SK-N-SH (cell line): ENCODE data around the gene TXNDC8. TPM values are rescaled to one million over a fixed set of nuclear protein-coding genes. Genes with fewer than 3 reads are reported as not detected.

Source experiments
- CTCF ChIA-PET: fragments of 300-600, 350-600 bp; formaldehyde crosslinking; extraction: SDS; loops from one replicate; lab custom pipeline; 2021; lab: Yijun Ruan, JAX
- POLR2A ChIA-PET: fragments of 350-600 bp; sonication (Branson Sonifier 250); formaldehyde crosslinking; extraction: SDS; loops from one replicate; lab custom pipeline; 2020; ENCODE audit warnings: antibody characterized with exemption, inconsistent platforms; lab: Yijun Ruan, JAX
- DNase-seq: peaks from one replicate; pipeline ENCODE4 v3.0.0; 2012
- H2AFZ ChIP-seq: fragments of 200-600 bp; sonication (generic); 2 replicates; pipeline ENCODE4 v1.8.1; 2016; ENCODE audit warnings: antibody characterized with exemption, mild to moderate bottlenecking, low read depth
- H3F3A ChIP-seq: fragments of 200-600 bp; sonication (generic); replicated peaks from 2 replicates; pipeline ENCODE3; 2016; ENCODE audit warnings: antibody characterized with exemption, mild to moderate bottlenecking; ENCODE audit not compliant: insufficient read depth
- H3K27ac ChIP-seq, 2 experiments: fragments of 200-500 bp in 1 of 2; fragments of 200-600 bp in 1 of 2; sonication (Bioruptor generic) in 1 of 2; sonication (generic), shearing (Covaris generic) in 1 of 2; 2 replicates each; pipeline versions ENCODE4 v1.5.1 to v1.6.1; 2014 to 2016; ENCODE audit warnings: low read depth in 2 of 2, inconsistent platforms in 1 of 2, low read length in 1 of 2, mild to moderate bottlenecking in 1 of 2, mixed read lengths in 1 of 2
- H3K27me3 ChIP-seq: fragments of 200-600 bp; sonication (generic), shearing (Covaris generic); 2 replicates; pipeline ENCODE4 v1.6.1; 2016; ENCODE audit warnings: mixed run types; ENCODE audit not compliant: insufficient read depth
- H3K36me3 ChIP-seq, 2 experiments: fragments of 200-500 bp in 1 of 2; fragments of 200-600 bp in 1 of 2; sonication (Bioruptor generic) in 1 of 2; sonication (generic) in 1 of 2; replicated peaks in 1 of 2; 2 replicates each; pipeline versions ENCODE3 to v1.5.1; 2014 to 2016; ENCODE audit warnings: low read length in 1 of 2, mild to moderate bottlenecking in 1 of 2; ENCODE audit not compliant: insufficient read depth in 2 of 2, control insufficient read depth in 1 of 2
- H3K4me1 ChIP-seq, 2 experiments: fragments of 200-500 bp in 1 of 2; fragments of 200-600 bp in 1 of 2; sonication (Bioruptor generic) in 1 of 2; sonication (generic), shearing (Covaris generic) in 1 of 2; 2 replicates each; pipeline versions ENCODE4 v1.5.1 to v1.6.1; 2014 to 2016; ENCODE audit warnings: low read depth in 1 of 2, low read length in 1 of 2, mixed run types in 1 of 2; ENCODE audit not compliant: insufficient read depth in 2 of 2, control insufficient read depth in 1 of 2
- H3K4me2 ChIP-seq: fragments of 200-600 bp; sonication (generic), shearing (Covaris generic); 2 replicates; pipeline ENCODE4 v1.6.1; 2017; ENCODE audit warnings: mixed run types
- H3K4me3 ChIP-seq, 2 experiments: fragments of 200-500 bp in 1 of 2; fragments of 200-600 bp in 1 of 2; sonication (Bioruptor generic) in 1 of 2; sonication (generic), shearing (Covaris generic) in 1 of 2; 2 replicates each; pipeline versions ENCODE4 v1.5.1 to v1.8.1; 2014 to 2016; ENCODE audit warnings: low read depth in 2 of 2, inconsistent platforms in 1 of 2, low read length in 1 of 2, mild to moderate bottlenecking in 1 of 2, mixed read lengths in 1 of 2, moderate library complexity in 1 of 2
- H3K79me2 ChIP-seq: fragments of 200-600 bp; sonication (generic); 2 replicates; pipeline ENCODE4 v1.8.1; 2017; ENCODE audit warnings: mild to moderate bottlenecking; ENCODE audit not compliant: insufficient read depth
- H3K9ac ChIP-seq: fragments of 200-600 bp; sonication (generic); 2 replicates; pipeline ENCODE4 v1.6.1; 2017; ENCODE audit warnings: mixed run types
- H3K9me2 ChIP-seq: fragments of 200-600 bp; sonication (generic); 2 replicates; pipeline ENCODE4 v1.6.1; 2017; ENCODE audit warnings: mixed run types
- H3K9me3 ChIP-seq: fragments of 200-600 bp; sonication (generic); 2 replicates; pipeline ENCODE4 v1.6.1; 2017; ENCODE audit warnings: mixed run types, mild to moderate bottlenecking, moderate library complexity
- H4K20me1 ChIP-seq: fragments of 200-600 bp; sonication (generic); 2 replicates; pipeline ENCODE4 v1.6.1; 2017; ENCODE audit warnings: mild to moderate bottlenecking, mixed run types; ENCODE audit not compliant: insufficient read depth
- FOSL2 ChIP-seq: IDR thresholded peaks from 2 replicates; pipeline ENCODE4 v1.4.0; 2012; ENCODE audit warnings: low read depth, mild to moderate bottlenecking, moderate library complexity, borderline replicate concordance
- FOXJ3 ChIP-seq: sonication (generic); formaldehyde crosslinking; IDR thresholded peaks from 2 replicates; pipeline ENCODE4 v1.5.1; 2020; ENCODE audit warnings: mild to moderate bottlenecking, missing genetic modification reagents
- FOXM1 ChIP-seq: IDR thresholded peaks from 2 replicates; pipeline ENCODE4 v1.4.0; 2012; ENCODE audit warnings: low read depth, mild to moderate bottlenecking
- MEF2A ChIP-seq: IDR thresholded peaks from 2 replicates; pipeline ENCODE4 v1.4.0; 2012; ENCODE audit warnings: low read depth, borderline replicate concordance
- MXI1 ChIP-seq: IDR thresholded peaks from 2 replicates; pipeline ENCODE4 v1.6.1; 2012; ENCODE audit warnings: mild to moderate bottlenecking, low read depth, low read length, improper control_type of control experiment
- NFIC ChIP-seq: IDR thresholded peaks from 2 replicates; pipeline ENCODE4 v1.4.0; 2012; ENCODE audit warnings: borderline replicate concordance
- NRF1 ChIP-seq: IDR thresholded peaks from 2 replicates; pipeline ENCODE4 v1.6.1; 2012; ENCODE audit warnings: low read depth, mild to moderate bottlenecking, low read length
- RAD21 ChIP-seq: IDR thresholded peaks from 2 replicates; pipeline ENCODE4 v1.6.1; 2012; ENCODE audit warnings: mild to moderate bottlenecking, low read length
- REST ChIP-seq: IDR thresholded peaks from 2 replicates; pipeline ENCODE4 v1.6.1; 2012; ENCODE audit warnings: mild to moderate bottlenecking, low read depth, low read length, moderate library complexity
- RFX5 ChIP-seq: IDR thresholded peaks from 2 replicates; pipeline ENCODE4 v1.6.1; 2012; ENCODE audit warnings: mild to moderate bottlenecking, improper control_type of control experiment, low read length
- SIN3A ChIP-seq: IDR thresholded peaks from 2 replicates; pipeline ENCODE4 v1.6.1; 2012; ENCODE audit warnings: low read depth, mild to moderate bottlenecking, low read length, moderate library complexity, borderline replicate concordance
- TAF1 ChIP-seq: IDR thresholded peaks from 2 replicates; pipeline ENCODE4 v1.6.1; 2012; ENCODE audit warnings: low read depth, mild to moderate bottlenecking, low read length, moderate library complexity, borderline replicate concordance
- USF1 ChIP-seq: IDR thresholded peaks from 2 replicates; pipeline ENCODE4 v1.4.0; 2012; ENCODE audit warnings: low read depth, borderline replicate concordance
- WGBS: methylation state at CpG from one replicate; pipeline ENCODE4 v1.1.6; 2017; ENCODE audit warnings: low lambda C conversion rate; 5-methylcytosine and 5-hydroxymethylcytosine counted together
- polyA plus RNA-seq, 3 experiments: library from polyadenylated mRNA; depleted of rRNA; stranded (reverse); fragments of >200 nt; gene quantifications; 2 replicates each; pipeline ENCODE4 v1.2.3, GENCODE V29; 2012
- TF ChIP-seq, protein P1 (sequence below): fragments of 150-350 bp; IDR thresholded peaks from 2 replicates; pipeline ENCODE4 v1.6.1; 2017; ENCODE audit warnings: antibody characterized with exemption, low read length, low read depth, borderline replicate concordance

The TXNDC8 gene
- polyA plus RNA-seq (2012; rRNA removed), result not detected in 2 replicates
- not detected in 2 replicates for polyA plus RNA-seq (2012; cell fraction: cytosol; rRNA removed)
- not detected in 2 replicates for polyA plus RNA-seq (2012; cell fraction: nucleus; rRNA removed)

GRCh38 chr9:110337727-110338126 lies at the start of gene TXNDC8:
Gene TXNDC8, minus strand, starts transcription at chr9:110337863.
- WGBS, result 58% methylated on average over 1 of the region's 1 CpG
- Histone ChIP-seq H3K4me2 (no peak within 1 kb of the TSS), H3K9me3 (no peaks in the 10 kb centered on the region), H3K36me3 (no peaks in the 10 kb centered on the region), H3K27me3 (no peaks in the 10 kb centered on the region), H3K27ac (no peak within 1 kb of the TSS), H4K20me1 (no peaks in the 10 kb centered on the region), H3K79me2 (no peaks in the 10 kb centered on the region), H3K4me1 (no peaks in the 10 kb centered on the region)
- ChIA-PET POLR2A (no interaction called here), CTCF (interaction anchor here (1.0 kb wide), 1 partner anchor 285 kb away, joined by 3 read pairs; no protein-coding TSS in a partner anchor)
- DNase-seq, result no peak
- no peak for TF ChIP-seq FOXM1
- no peak for TF ChIP-seq NRF1
- TF ChIP-seq NFIC, result no peak
- no peak for TF ChIP-seq RAD21
- TF ChIP-seq SIN3A, result no peak
- no peak for TF ChIP-seq RFX5
- TF ChIP-seq, protein P1, sequence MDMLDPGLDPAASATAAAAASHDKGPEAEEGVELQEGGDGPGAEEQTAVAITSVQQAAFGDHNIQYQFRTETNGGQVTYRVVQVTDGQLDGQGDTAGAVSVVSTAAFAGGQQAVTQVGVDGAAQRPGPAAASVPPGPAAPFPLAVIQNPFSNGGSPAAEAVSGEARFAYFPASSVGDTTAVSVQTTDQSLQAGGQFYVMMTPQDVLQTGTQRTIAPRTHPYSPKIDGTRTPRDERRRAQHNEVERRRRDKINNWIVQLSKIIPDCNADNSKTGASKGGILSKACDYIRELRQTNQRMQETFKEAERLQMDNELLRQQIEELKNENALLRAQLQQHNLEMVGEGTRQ, result no peak
- no peak for TF ChIP-seq FOSL2
- TF ChIP-seq FOXJ3 (CRISPR knock-in tag), result no peak
- TF ChIP-seq, all 33 proteins: peak for 0
- no peak within 1 kb of the TSS for H3K9ac ChIP-seq
- H2AFZ ChIP-seq, result no peak within 1 kb of the TSS
- no peak within 1 kb of the TSS for H3K4me3 ChIP-seq
- no peaks in the 10 kb centered on the region for H3F3A ChIP-seq
- no peaks in the 10 kb centered on the region for H3K9me2 ChIP-seq

DNA sequence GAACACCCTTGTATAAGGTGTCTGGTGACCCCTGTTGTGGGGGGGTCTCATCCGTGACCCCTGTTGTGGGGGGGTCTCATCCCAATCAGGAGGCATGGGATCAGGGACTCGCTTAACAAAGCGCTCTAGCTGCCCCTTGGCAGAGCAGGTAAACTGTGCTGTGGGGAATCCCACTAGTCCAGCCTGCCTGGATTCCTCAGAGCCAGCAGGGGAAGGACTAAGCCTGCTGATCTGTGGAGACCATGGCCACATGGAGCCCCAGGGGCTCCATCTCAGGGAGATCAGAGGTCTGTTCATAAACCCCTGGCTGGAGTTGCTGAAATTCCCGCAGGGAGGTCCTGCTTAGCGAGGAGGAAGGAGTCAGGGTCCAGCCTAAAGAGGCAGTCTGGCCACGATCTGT lies 45.8 kb upstream of the TXNDC8 start:
- Histone ChIP-seq H2AFZ (no peak overlapping the region), H3K79me2 (no peaks in the 10 kb centered on the region), H3K4me3 (no peak overlapping the region), H3K36me3 (no peaks in the 10 kb centered on the region), H3K4me2 (no peak overlapping the region), H3K9me3 (no peaks in the 10 kb centered on the region), H3K9ac (no peak overlapping the region), H4K20me1 (no peaks in the 10 kb centered on the region), H3F3A (no peaks in the 10 kb centered on the region), H3K27ac (no peak overlapping the region), H3K4me1 (no peaks in the 10 kb centered on the region), H3K9me2 (no peaks in the 10 kb centered on the region), H3K27me3 (no peaks in the 10 kb centered on the region)
- DNase-seq, result no peak
- 46% methylated on average over 3 of the region's 6 CpGs for WGBS
- ChIA-PET POLR2A (no interaction called here), CTCF (no interaction called here)
- no peak for TF ChIP-seq MEF2A
- TF ChIP-seq MXI1, result no peak
- no peak for TF ChIP-seq USF1
- no peak for TF ChIP-seq REST
- TF ChIP-seq TAF1, result no peak
- TF ChIP-seq NRF1, result no peak
